IMR-90 (cell line): ENCODE data around the gene CTNND2. TPM values are rescaled to one million over a fixed set of nuclear protein-coding genes. Genes with fewer than 3 reads are reported as not detected.

Experiments
- ATAC-seq: fragments of 200-7000 bp; cut with Tn5 transposase; 2 replicates; pipeline ENCODE4 v1.9.1; 2020; ENCODE audit warnings: low read depth, mild to moderate bottlenecking, moderate library complexity
- BruUV-seq: library from RNA; stranded (reverse); fragments of 400-500 nt; replicated peaks from 2 replicates; lab custom pipeline; 2021; lab: Mats Ljungman, UMichigan
- CTCF ChIA-PET: fragments of 300-600 bp; formaldehyde crosslinking; extraction: SDS; loops from one replicate; lab custom pipeline; 2021; ENCODE audit warnings: antibody characterized with exemption; lab: Yijun Ruan, JAX
- POLR2A ChIA-PET: fragments of 300-600 bp; sonication (Branson Sonifier 250); formaldehyde crosslinking; loops from one replicate; lab custom pipeline; 2022; ENCODE audit warnings: antibody characterized with exemption; ENCODE audit not compliant: unreplicated experiment; lab: Charles Lee
- DNase-seq: peaks from one replicate; pipeline ENCODE4 v3.0.0; 2013
- H2AFZ ChIP-seq: replicated peaks from 2 replicates; pipeline ENCODE3; 2013; ENCODE audit warnings: low read length, mild to moderate bottlenecking; ENCODE audit not compliant: poor library complexity
- H2AK5ac ChIP-seq: 2 replicates; pipeline ENCODE4 v1.6.1; 2013; ENCODE audit warnings: low read depth, low read length, inconsistent platforms
- H2AK9ac ChIP-seq: replicated peaks from 2 replicates; pipeline ENCODE3; 2013; ENCODE audit warnings: mild to moderate bottlenecking, low read depth, low read length, moderate library complexity; ENCODE audit not compliant: poor library complexity
- H2BK120ac ChIP-seq: 2 replicates; pipeline ENCODE4 v1.6.1; 2013; ENCODE audit warnings: low read depth, low read length, inconsistent platforms
- H2BK15ac ChIP-seq: 3 replicates; pipeline ENCODE4 v1.6.1; 2013; ENCODE audit warnings: low read depth, low read length, inconsistent platforms
- H2BK20ac ChIP-seq: 2 replicates; pipeline ENCODE4 v1.6.1; 2013; ENCODE audit warnings: low read depth, mild to moderate bottlenecking, inconsistent platforms, low read length, moderate library complexity
- H2BK5ac ChIP-seq: 2 replicates; pipeline ENCODE4 v1.6.1; 2013; ENCODE audit warnings: mild to moderate bottlenecking, low read depth, low read length, inconsistent platforms; ENCODE audit not compliant: poor library complexity, severe bottlenecking
- H3K14ac ChIP-seq: replicated peaks from 2 replicates; pipeline ENCODE4 v1.6.1; 2013; ENCODE audit warnings: low read depth, low read length, inconsistent platforms
- H3K18ac ChIP-seq: 2 replicates; pipeline ENCODE4 v1.6.1; 2013; ENCODE audit warnings: low read depth, low read length, control low read depth
- H3K23ac ChIP-seq: 2 replicates; pipeline ENCODE4 v1.6.1; 2013; ENCODE audit warnings: low read depth, low read length, inconsistent platforms
- H3K27ac ChIP-seq: 2 replicates; pipeline ENCODE4 v1.5.1; 2013; ENCODE audit warnings: mild to moderate bottlenecking, control low read depth, low read length; ENCODE audit not compliant: insufficient read depth
- H3K27me3 ChIP-seq: 2 replicates; pipeline ENCODE4 v1.6.1; 2013; ENCODE audit warnings: low read length; ENCODE audit not compliant: control insufficient read depth, insufficient read depth
- H3K36me3 ChIP-seq: 2 replicates; pipeline ENCODE4 v1.6.1; 2013; ENCODE audit warnings: low read length, mixed read lengths; ENCODE audit not compliant: control insufficient read depth, insufficient read depth
- H3K4ac ChIP-seq: 2 replicates; pipeline ENCODE4 v1.6.1; 2013; ENCODE audit warnings: low read depth, low read length, inconsistent platforms
- H3K4me1 ChIP-seq: 2 replicates; pipeline ENCODE4 v1.6.1; 2013; ENCODE audit warnings: low read length, mixed read lengths; ENCODE audit not compliant: control insufficient read depth, insufficient read depth
- H3K4me2 ChIP-seq: 2 replicates; pipeline ENCODE4 v1.6.1; 2013; ENCODE audit warnings: low read depth, mild to moderate bottlenecking, control low read depth, low read length, moderate library complexity
- H3K4me3 ChIP-seq: 2 replicates; pipeline ENCODE4 v1.5.1; 2013; ENCODE audit warnings: low read depth, mild to moderate bottlenecking, control low read depth, low read length, moderate library complexity; ENCODE audit not compliant: insufficient read depth
- H3K56ac ChIP-seq: 2 replicates; pipeline ENCODE4 v1.6.1; 2013; ENCODE audit warnings: low read length, inconsistent platforms; ENCODE audit not compliant: insufficient read depth; ENCODE audit errors: extremely low read depth
- H3K79me1 ChIP-seq, 2 experiments: 2 replicates each; pipeline ENCODE4 v1.6.1; 2013; ENCODE audit warnings: low read length in 2 of 2, inconsistent platforms in 1 of 2, low read depth in 1 of 2
- H3K9ac ChIP-seq: 2 replicates; pipeline ENCODE4 v1.6.1; 2013; ENCODE audit warnings: low read depth, low read length, control low read depth
- H3K9me1 ChIP-seq: 2 replicates; pipeline ENCODE4 v1.6.1; 2013; ENCODE audit warnings: low read length, inconsistent platforms; ENCODE audit not compliant: insufficient read depth
- H3K9me3 ChIP-seq: 2 replicates; pipeline ENCODE4 v1.6.1; 2013; ENCODE audit warnings: low read length; ENCODE audit not compliant: control insufficient read depth, insufficient read depth
- H4K20me1 ChIP-seq: 2 replicates; pipeline ENCODE4 v1.6.1; 2013; ENCODE audit warnings: low read length, inconsistent platforms; ENCODE audit not compliant: insufficient read depth
- H4K5ac ChIP-seq: 2 replicates; pipeline ENCODE4 v1.6.1; 2013; ENCODE audit warnings: mild to moderate bottlenecking, low read depth, low read length, control low read depth
- H4K8ac ChIP-seq, 2 experiments: 2 replicates each; pipeline ENCODE4 v1.6.1; 2013; ENCODE audit warnings: low read depth in 2 of 2, low read length in 2 of 2, control low read depth in 1 of 2, inconsistent platforms in 1 of 2
- H4K91ac ChIP-seq: 2 replicates; pipeline ENCODE4 v1.6.1; 2013; ENCODE audit warnings: low read depth, low read length, inconsistent platforms; ENCODE audit not compliant: insufficient read depth
- BHLHE40 ChIP-seq: fragments of 150-350 bp; IDR thresholded peaks from 2 replicates; pipeline ENCODE4 v1.6.1; 2016; ENCODE audit warnings: mild to moderate bottlenecking, low read depth, low read length
- CEBPB ChIP-seq: IDR thresholded peaks from 2 replicates; pipeline ENCODE4 v1.6.1; 2012; ENCODE audit warnings: low read depth, low read length, improper control_type of control experiment
- CHD1 ChIP-seq: IDR thresholded peaks from 2 replicates; pipeline ENCODE4 v1.6.1; 2012; ENCODE audit warnings: low read depth, low read length, improper control_type of control experiment
- CTCF ChIP-seq: conservative IDR thresholded peaks from 2 replicates; pipeline ENCODE4 v1.5.1; 2012; ENCODE audit warnings: mild to moderate bottlenecking, low read depth, low read length, improper control_type of control experiment
- FOS ChIP-seq: fragments of 150-350 bp; IDR thresholded peaks from 2 replicates; pipeline ENCODE4 v1.6.1; 2016; ENCODE audit warnings: low read depth, low read length
- MAFK ChIP-seq: IDR thresholded peaks from 2 replicates; pipeline ENCODE4 v1.6.1; 2012; ENCODE audit warnings: low read depth, low read length, improper control_type of control experiment
- MXI1 ChIP-seq: IDR thresholded peaks from 2 replicates; pipeline ENCODE4 v1.6.1; 2012; ENCODE audit warnings: low read depth, mild to moderate bottlenecking, low read length, moderate library complexity, borderline replicate concordance
- NFE2L2 ChIP-seq: fragments of 150-350 bp; IDR thresholded peaks from 2 replicates; pipeline ENCODE4 v1.6.1; 2016; ENCODE audit warnings: low read depth, mild to moderate bottlenecking, low read length
- RAD21 ChIP-seq: IDR thresholded peaks from 2 replicates; pipeline ENCODE4 v1.6.1; 2012; ENCODE audit warnings: low read length, improper control_type of control experiment
- RCOR1 ChIP-seq: IDR thresholded peaks from 2 replicates; pipeline ENCODE4 v1.6.1; 2012; ENCODE audit warnings: mild to moderate bottlenecking, low read length, improper control_type of control experiment; ENCODE audit not compliant: insufficient replicate concordance
- SMC3 ChIP-seq: fragments of 150-350 bp; IDR thresholded peaks from 2 replicates; pipeline ENCODE4 v1.6.1; 2016; ENCODE audit warnings: low read depth, mild to moderate bottlenecking, antibody characterized with exemption, low read length, moderate library complexity
- WGBS, 2 experiments: methylation state at CpG; one replicate each; pipeline versions ENCODE4 v1.1.5 to v1.1.7; 2013; ENCODE audit warnings: missing lambda C conversion rate in 2 of 2; ENCODE audit not compliant: insufficient read length in 1 of 2; ENCODE audit errors: extremely low coverage in 2 of 2; 5-methylcytosine and 5-hydroxymethylcytosine counted together
- dilution Hi-C: fragments of 300-500 bp; cut with HindIII; formaldehyde crosslinking; loops from one replicate; pipeline ENCODE4 v1.14.3; 2018; ENCODE audit warnings: low sequenced_read_pairs; ENCODE audit not compliant: unreplicated experiment
- in situ Hi-C: fragments of 300-500 bp; cut with MboI; formaldehyde crosslinking; loops from 3 replicates; pipeline ENCODE4 v1.14.3; 2019; ENCODE audit warnings: low sequenced_read_pairs, inconsistent platforms, mixed read lengths
- intact Hi-C: fragments of 100-400 bp; cut with micrococcal nuclease; formaldehyde crosslinking; loops from 2 replicates; pipeline ENCODE4 v1.10.0; 2022
- polyA plus RNA-seq, 3 experiments: library from polyadenylated mRNA; depleted of rRNA; stranded (reverse); fragments of >200 nt; gene quantifications; 2 replicates each; pipeline ENCODE4 v1.2.3, GENCODE V29; 2012; ENCODE audit warnings: low replicate concordance in 1 of 3
- total RNA-seq: library from RNA; depleted of rRNA; stranded (reverse); fragments of >200 nt; gene quantifications from 2 replicates; pipeline ENCODE4 v1.2.3, GENCODE V29; 2012
- TF ChIP-seq, protein P1 (sequence below): fragments of 150-350 bp; IDR thresholded peaks from 2 replicates; pipeline ENCODE4 v1.6.1; 2016; ENCODE audit warnings: low read depth, mild to moderate bottlenecking, low read length, moderate library complexity, borderline replicate concordance
- TF ChIP-seq, protein P2 (sequence below): fragments of 150-350 bp; IDR thresholded peaks from 2 replicates; pipeline ENCODE4 v1.6.1; 2017; ENCODE audit warnings: mild to moderate bottlenecking, antibody characterized with exemption, low read length, low read depth

The CTNND2 gene
- total and polyA plus RNA-seq, 2 of the 4 experiments (the other 2 are of a cell fraction): not detected

GRCh38 chr5:11082404-11082945 lies 821.8 kb downstream of the CTNND2 start:
- Histone ChIP-seq H4K8ac (no peak overlapping the region), H3K18ac (no peak overlapping the region), H2BK5ac (no peak overlapping the region), H3K56ac (no peak overlapping the region), H3K79me1 (no peaks in the 10 kb centered on the region), H3K4me2 (no peak overlapping the region), H3K4me3 (no peak overlapping the region), H3K9me3 (no peaks in the 10 kb centered on the region; the same call in 1 of the 2 replicates), H2AFZ (no peak overlapping the region), H3K36me3 (no peaks in the 10 kb centered on the region), H3K14ac (no peak overlapping the region), H4K20me1 (no peaks in the 10 kb centered on the region), H4K5ac (no peak overlapping the region), H2BK120ac (no peak overlapping the region), H3K4me1 (no peaks in the 10 kb centered on the region), H3K27me3 (peaks cover 2% of the 10 kb centered on the region; the same call in 1 of the 2 replicates), H3K9ac (no peak overlapping the region), H2AK9ac (no peak overlapping the region), H3K9me1 (no peaks in the 10 kb centered on the region), H3K27ac (no peak overlapping the region), H3K4ac (no peak overlapping the region), H2BK20ac (no peak overlapping the region), H2AK5ac (no peak overlapping the region), H2BK15ac (no peak overlapping the region), H4K91ac (no peak overlapping the region), H3K23ac (no peak overlapping the region)
- DNase-seq (no peak), ATAC-seq (no peak)
- BruUV-seq: no TSS peak
- CTCF ChIA-PET: no interaction called here
- 90% methylated on average over 14 of the region's 21 CpGs; no CpG with 5 or more reads in 1 of the 2 experiments for WGBS, 2 experiments
- POLR2A ChIA-PET: no interaction called here
- in situ Hi-C loops: no loop called here
- no peak for TF ChIP-seq MXI1
- TF ChIP-seq, protein P1, sequence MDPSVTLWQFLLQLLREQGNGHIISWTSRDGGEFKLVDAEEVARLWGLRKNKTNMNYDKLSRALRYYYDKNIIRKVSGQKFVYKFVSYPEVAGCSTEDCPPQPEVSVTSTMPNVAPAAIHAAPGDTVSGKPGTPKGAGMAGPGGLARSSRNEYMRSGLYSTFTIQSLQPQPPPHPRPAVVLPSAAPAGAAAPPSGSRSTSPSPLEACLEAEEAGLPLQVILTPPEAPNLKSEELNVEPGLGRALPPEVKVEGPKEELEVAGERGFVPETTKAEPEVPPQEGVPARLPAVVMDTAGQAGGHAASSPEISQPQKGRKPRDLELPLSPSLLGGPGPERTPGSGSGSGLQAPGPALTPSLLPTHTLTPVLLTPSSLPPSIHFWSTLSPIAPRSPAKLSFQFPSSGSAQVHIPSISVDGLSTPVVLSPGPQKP: no peak
- TF ChIP-seq BHLHE40: no peak
- TF ChIP-seq CTCF: no peak
- no peak for TF ChIP-seq NFE2L2
- TF ChIP-seq CEBPB: no peak
- no peak for TF ChIP-seq SMC3
- TF ChIP-seq RCOR1: no peak
- TF ChIP-seq, protein P2, sequence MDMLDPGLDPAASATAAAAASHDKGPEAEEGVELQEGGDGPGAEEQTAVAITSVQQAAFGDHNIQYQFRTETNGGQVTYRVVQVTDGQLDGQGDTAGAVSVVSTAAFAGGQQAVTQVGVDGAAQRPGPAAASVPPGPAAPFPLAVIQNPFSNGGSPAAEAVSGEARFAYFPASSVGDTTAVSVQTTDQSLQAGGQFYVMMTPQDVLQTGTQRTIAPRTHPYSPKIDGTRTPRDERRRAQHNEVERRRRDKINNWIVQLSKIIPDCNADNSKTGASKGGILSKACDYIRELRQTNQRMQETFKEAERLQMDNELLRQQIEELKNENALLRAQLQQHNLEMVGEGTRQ: no peak
- no peak for TF ChIP-seq MAFK
- no peak for TF ChIP-seq FOS
- TF ChIP-seq CHD1: no peak
- TF ChIP-seq RAD21: no peak
- dilution Hi-C loops: no loop called here
- intact Hi-C loops: no loop called here
